ENCODE data around the gene CDK14. TPM values are rescaled to one million over a fixed set of nuclear protein-coding genes. Genes with fewer than 3 reads are reported as not detected.

The CDK14 gene
- total RNA-seq, 8 experiments from 2014 or later = 9.9 to 50.5 (median 13.3) TPM

- 66 to 100% (median 76%) methylated on average over 1 to 4 of the region's 6 CpGs; no CpG with 5 or more reads in 4 of the 10 experiments for WGBS, 10 experiments
- Histone ChIP-seq H3K4me1 (replicated peaks in 1 of 2) (no peaks in the 10 kb centered on the region), H3K27ac (no peak overlapping the region), H3K4me3 (no peak overlapping the region)
- in situ Hi-C loops (cut with MboI; ENCODE audit: low pct_unique_long_range_greater_than_20kb in 2 of 9, low sequenced_read_pairs in 9 of 9, unreplicated experiment in 9 of 9) = loop anchor here in 1 of 9 experiments (25.0 kb wide), 1 partner anchor 336 kb away; no protein-coding TSS in a partner anchor
- ATAC-seq (replicated peaks in 6 of 8) = peak in 2 of 8 experiments; percentile 4 to 9
Measured at GRCh38 chr7:90701771-90702170, 105.7 kb downstream of the CDK14 start.

GRCh38 chr7:90705391-90706071, 109.4 kb downstream of the CDK14 start:
- WGBS, 10 experiments = 63 to 87% (median 75%) methylated on average over 3 to 6 of the region's 6 CpGs
- no peak for ATAC-seq (replicated peaks in 6 of 8)
- peaks cover 9 to 15% of the 10 kb centered on the region in 2 donors for H3K4me1 ChIP-seq (replicated peaks in 1 of 2)
- H3K4me3 ChIP-seq = no peak overlapping the region
- H3K27ac ChIP-seq = no peak overlapping the region
- in situ Hi-C loops (cut with MboI; ENCODE audit: low pct_unique_long_range_greater_than_20kb in 2 of 9, low sequenced_read_pairs in 9 of 9, unreplicated experiment in 9 of 9) = loop anchor here in 1 of 9 experiments (25.0 kb wide), 1 partner anchor 332 kb away; no protein-coding TSS in a partner anchor

- no peak overlapping the region for H3K27ac ChIP-seq
- ATAC-seq (replicated peaks in 6 of 8) = peak in 4 of 8 experiments; percentile 17 to 83 (median 56)
- peaks cover 14 to 16% of the 10 kb centered on the region in 2 donors for H3K4me1 ChIP-seq (replicated peaks in 1 of 2)
- 51 to 100% (median 86%) methylated on average over 1 to 2 of the region's 2 CpGs for WGBS, 10 experiments
- H3K4me3 ChIP-seq = no peak overlapping the region
- in situ Hi-C loops (cut with MboI; ENCODE audit: low pct_unique_long_range_greater_than_20kb in 2 of 9, low sequenced_read_pairs in 9 of 9, unreplicated experiment in 9 of 9) = loop anchor here in 1 of 9 experiments (25.0 kb wide), 1 partner anchor 331 kb away; no protein-coding TSS in a partner anchor
Measured at GRCh38 chr7:90706072-90706716, 110.1 kb downstream of the CDK14 start.

- 26 to 54% (median 37%) methylated on average over 1 to 5 of the region's 5 CpGs for WGBS, 10 experiments
- peaks cover 14 to 16% of the 10 kb centered on the region in 2 donors for H3K4me1 ChIP-seq (replicated peaks in 1 of 2)
- no peak overlapping the region for H3K27ac ChIP-seq
- H3K4me3 ChIP-seq = peak overlapping the region in 4 of 5 donors; percentile 30 to 40 (median 32)
- in situ Hi-C loops (cut with MboI; ENCODE audit: low pct_unique_long_range_greater_than_20kb in 2 of 9, low sequenced_read_pairs in 9 of 9, unreplicated experiment in 9 of 9) = loop anchor here in 1 of 9 experiments (25.0 kb wide), 1 partner anchor 328 kb away; no protein-coding TSS in a partner anchor
- peak in 7 of 8 experiments; percentile 6 to 53 (median 27) for ATAC-seq (replicated peaks in 6 of 8)
Measured at GRCh38 chr7:90708841-90709317, 112.8 kb downstream of the CDK14 start.

- 0 to 23% (median 9%) methylated on average over 2 to 10 of the region's 11 CpGs for WGBS, 10 experiments
- Histone ChIP-seq H3K4me3 (peak overlapping the region; percentile 22 to 40 (median 30)), H3K4me1 (replicated peaks in 1 of 2) (peaks cover 14 to 16% of the 10 kb centered on the region in 2 donors), H3K27ac (peak overlapping the region; percentile 22 to 43)
- in situ Hi-C loops (cut with MboI; ENCODE audit: low pct_unique_long_range_greater_than_20kb in 2 of 9, low sequenced_read_pairs in 9 of 9, unreplicated experiment in 9 of 9) = loop anchor here in 1 of 9 experiments (25.0 kb wide), 1 partner anchor 328 kb away; no protein-coding TSS in a partner anchor
- ATAC-seq (replicated peaks in 6 of 8) = peak; percentile 56 to 93 (median 83)
Measured at GRCh38 chr7:90709501-90710465, 113.7 kb downstream of the CDK14 start.

GRCh38 chr7:90710466-90710850, 114.3 kb downstream of the CDK14 start:
- WGBS, 10 experiments = 10 to 100% (median 33%) methylated on average over 1 to 4 of the region's 4 CpGs; no CpG with 5 or more reads in 1 of the 10 experiments
- ATAC-seq (replicated peaks in 6 of 8) = peak in 1 of 8 experiments; percentile 2
- in situ Hi-C loops (cut with MboI; ENCODE audit: low pct_unique_long_range_greater_than_20kb in 2 of 9, low sequenced_read_pairs in 9 of 9, unreplicated experiment in 9 of 9) = loop anchor here in 1 of 9 experiments (25.0 kb wide), 1 partner anchor 327 kb away; no protein-coding TSS in a partner anchor
- Histone ChIP-seq H3K4me3 (peak overlapping the region in 4 of 5 donors; percentile 30 to 40 (median 32)), H3K4me1 (replicated peaks in 1 of 2) (peaks cover 14 to 16% of the 10 kb centered on the region in 2 donors), H3K27ac (no peak overlapping the region)

GRCh38 chr7:90713628-90714027, 117.5 kb downstream of the CDK14 start:
- Histone ChIP-seq H3K27ac (no peak overlapping the region), H3K4me1 (replicated peaks in 1 of 2) (peaks cover 14 to 16% of the 10 kb centered on the region in 2 donors), H3K4me3 (no peak overlapping the region)
- WGBS, 10 experiments = 80 to 100% (median 100%) methylated on average over 1 of the region's 1 CpG; no CpG with 5 or more reads in 2 of the 10 experiments
- ATAC-seq (replicated peaks in 6 of 8) = no peak
- in situ Hi-C loops (cut with MboI; ENCODE audit: low pct_unique_long_range_greater_than_20kb in 2 of 9, low sequenced_read_pairs in 9 of 9, unreplicated experiment in 9 of 9) = loop anchor here in 1 of 9 experiments (25.0 kb wide), 1 partner anchor 324 kb away; no protein-coding TSS in a partner anchor

GRCh38 chr7:90715067-90715466, 118.9 kb downstream of the CDK14 start:
- H3K4me1 ChIP-seq (replicated peaks in 1 of 2) = peaks cover 6 to 10% of the 10 kb centered on the region in 2 donors
- H3K27ac ChIP-seq = no peak overlapping the region
- ATAC-seq (replicated peaks in 6 of 8) = no peak
- H3K4me3 ChIP-seq = no peak overlapping the region
- in situ Hi-C loops (cut with MboI; ENCODE audit: low pct_unique_long_range_greater_than_20kb in 2 of 9, low sequenced_read_pairs in 9 of 9, unreplicated experiment in 9 of 9) = loop anchor here in 1 of 9 experiments (25.0 kb wide), 1 partner anchor 322 kb away; no protein-coding TSS in a partner anchor
- WGBS, 10 experiments = 60 to 100% (median 100%) methylated on average over 1 to 2 of the region's 2 CpGs; no CpG with 5 or more reads in 3 of the 10 experiments

GRCh38 chr7:90717296-90718060, 121.4 kb downstream of the CDK14 start:
- H3K27ac ChIP-seq = no peak overlapping the region
- H3K4me1 ChIP-seq (replicated peaks in 1 of 2) = no peaks in the 10 kb centered on the region
- in situ Hi-C loops (cut with MboI; ENCODE audit: low pct_unique_long_range_greater_than_20kb in 2 of 9, low sequenced_read_pairs in 9 of 9, unreplicated experiment in 9 of 9) = loop anchor here in 1 of 9 experiments (25.0 kb wide), 1 partner anchor 320 kb away; no protein-coding TSS in a partner anchor
- WGBS, 10 experiments = 14 to 85% (median 69%) methylated on average over 1 to 5 of the region's 5 CpGs; no CpG with 5 or more reads in 1 of the 10 experiments
- no peak overlapping the region for H3K4me3 ChIP-seq
- ATAC-seq (replicated peaks in 6 of 8) = peak in 1 of 8 experiments; percentile 52

GRCh38 chr7:90719155-90719554, 123.0 kb downstream of the CDK14 start:
- 0 to 100% (median 73%) methylated on average over 1 to 3 of the region's 3 CpGs; no CpG with 5 or more reads in 1 of the 10 experiments for WGBS, 10 experiments
- no peaks in the 10 kb centered on the region for H3K4me1 ChIP-seq (replicated peaks in 1 of 2)
- H3K27ac ChIP-seq = no peak overlapping the region
- no peak for ATAC-seq (replicated peaks in 6 of 8)
- H3K4me3 ChIP-seq = no peak overlapping the region
- in situ Hi-C loops (cut with MboI; ENCODE audit: low pct_unique_long_range_greater_than_20kb in 2 of 9, low sequenced_read_pairs in 9 of 9, unreplicated experiment in 9 of 9) = loop anchor here in 1 of 9 experiments (25.0 kb wide), 1 partner anchor 318 kb away; no protein-coding TSS in a partner anchor

Data from motor neuron (in vitro differentiated cells).